ENCODE results near the gene NAP1L4. TPM values are rescaled to one million over a fixed set of nuclear protein-coding genes. Genes with fewer than 3 reads are reported as not detected.

The NAP1L4 gene
- polyA plus RNA-seq, 5 donors = 144 to 206 (median 190) TPM

DNA sequence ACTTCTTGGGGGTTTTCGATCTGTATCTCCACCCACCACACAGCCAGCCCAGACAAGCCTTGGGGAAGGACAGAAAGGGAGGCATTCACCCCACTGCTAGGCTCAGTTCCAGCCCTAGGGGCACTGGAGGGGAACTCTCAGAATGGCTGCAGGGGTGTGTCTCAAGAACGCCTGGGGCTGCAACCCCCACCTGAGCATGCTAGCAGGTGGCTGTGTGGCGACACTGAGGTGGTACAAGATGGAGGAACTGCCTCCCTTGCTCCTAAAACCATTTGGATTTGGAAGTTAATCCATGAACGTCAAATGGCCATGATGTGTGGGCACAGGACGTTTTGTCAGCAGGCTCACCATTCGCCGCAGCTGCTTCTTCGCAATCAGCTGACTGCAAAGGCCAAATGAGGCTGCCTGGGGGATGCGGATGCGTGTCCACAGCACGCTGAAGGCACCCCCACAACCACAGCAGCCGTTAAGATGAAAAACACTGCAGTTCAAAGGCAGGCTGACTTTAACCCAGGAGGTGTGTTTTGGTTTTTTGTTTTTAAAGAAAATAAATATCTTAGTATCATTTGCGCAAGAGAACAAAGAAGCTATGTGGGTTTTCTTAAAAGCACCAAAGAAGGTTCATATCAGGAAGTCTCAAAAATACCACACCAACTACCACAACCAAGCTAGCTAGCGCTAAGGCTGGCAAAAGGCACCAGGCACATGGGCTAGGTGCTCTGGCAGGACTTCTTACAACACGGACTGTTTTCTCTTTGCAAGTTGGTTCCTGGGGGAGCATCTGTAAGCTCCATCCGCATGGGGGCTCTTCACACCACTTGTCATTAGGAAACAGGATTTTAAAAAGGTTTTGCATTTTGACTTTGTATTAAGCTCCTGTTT is 22.2 kb upstream of the NAP1L4 start:
- no peak for DNase-seq

- DNase-seq = no peak
Observed at GRCh38 chr11:3011891-3012885, 20.1 kb upstream of the NAP1L4 start.

DNA sequence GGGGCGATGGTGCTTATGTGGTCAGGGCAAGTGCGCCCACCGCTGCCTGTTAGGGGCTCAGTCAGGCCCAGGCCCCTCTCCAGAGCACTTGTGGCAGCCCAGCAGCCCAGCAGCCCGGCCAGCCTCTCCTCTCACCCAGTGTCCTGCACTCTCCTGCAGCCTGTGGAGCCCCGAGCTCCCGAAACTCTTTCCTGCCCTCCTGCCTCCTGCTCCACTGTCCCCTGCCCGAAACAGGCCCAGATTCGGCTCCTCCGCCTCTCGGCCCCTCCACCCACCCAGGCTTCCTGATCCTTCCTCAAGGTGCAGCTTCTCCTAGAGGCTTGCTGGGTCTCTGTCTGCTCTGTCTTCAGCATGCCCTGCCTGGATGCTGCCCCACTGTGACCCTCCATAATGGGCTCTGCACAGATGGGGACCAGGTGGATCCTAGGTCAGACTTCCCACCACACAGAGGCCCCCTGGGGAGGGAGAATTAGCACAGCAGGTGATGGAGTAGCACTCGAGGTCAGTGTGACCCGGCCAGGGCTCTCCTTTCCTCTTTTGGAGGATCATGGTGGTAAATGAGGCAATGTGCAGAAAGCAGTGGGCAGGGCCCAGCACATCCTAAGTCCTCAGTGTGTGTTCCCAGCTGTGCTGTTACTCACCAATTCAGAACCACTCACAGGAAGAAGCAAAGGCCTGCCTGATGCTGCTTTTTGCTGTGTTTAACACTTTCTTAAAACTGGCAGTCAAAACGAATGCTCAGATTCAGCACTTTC is 18.6 kb upstream of the NAP1L4 start:
- no peak for DNase-seq

GRCh38 chr11:3010004-3010403 is 17.9 kb upstream of the NAP1L4 start:
- DNase-seq = no peak

DNA sequence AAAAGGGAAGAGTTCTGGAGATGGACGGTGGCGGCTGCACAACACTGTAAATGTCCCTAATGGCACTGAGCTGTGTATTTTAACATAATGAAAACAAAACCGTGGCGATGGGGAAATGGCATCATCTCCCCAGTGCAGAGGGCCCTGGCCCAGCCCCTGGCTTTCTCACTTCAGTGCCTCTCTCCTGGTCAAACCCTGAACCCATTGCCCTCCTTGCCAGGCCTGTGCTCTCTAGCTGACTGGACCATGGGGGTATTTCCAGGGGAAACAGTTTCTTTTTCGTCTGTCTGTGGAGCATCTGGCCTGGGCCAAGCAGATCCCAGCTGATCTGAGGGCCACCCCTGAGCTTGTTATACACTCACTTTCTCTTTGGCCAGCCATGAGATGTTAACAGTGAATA is 17.4 kb upstream of the NAP1L4 start:
- DNase-seq = no peak

- no peak for DNase-seq
Observed at GRCh38 chr11:3008746-3009336, 16.7 kb upstream of the NAP1L4 start.

- DNase-seq = no peak
Observed at GRCh38 chr11:3007404-3008010, 15.4 kb upstream of the NAP1L4 start.

- no peak for DNase-seq
Observed at GRCh38 chr11:3006505-3007260, 14.6 kb upstream of the NAP1L4 start.

DNA sequence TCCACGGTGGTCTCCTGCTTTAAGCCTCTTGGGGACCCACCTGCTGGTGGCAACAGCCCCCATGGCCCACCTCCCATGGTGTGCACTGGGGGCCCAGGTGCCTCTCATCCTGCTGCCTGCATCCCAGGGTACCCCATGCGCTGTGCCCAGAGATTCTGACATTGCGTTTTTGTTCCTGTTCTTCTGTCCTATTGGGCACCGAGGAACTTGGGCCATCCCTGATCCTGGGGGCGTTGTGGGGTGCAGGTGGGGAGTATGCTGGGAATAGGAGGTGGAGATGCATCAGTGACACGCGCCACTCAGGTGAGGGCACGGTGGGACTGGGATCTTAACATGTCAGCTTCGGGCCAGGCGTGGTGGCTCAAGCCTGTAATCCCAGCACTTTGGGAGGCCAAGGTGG is 12.4 kb upstream of the NAP1L4 start:
- DNase-seq = no peak

- no peak for DNase-seq
Observed at GRCh38 chr11:3003396-3004231, 11.5 kb upstream of the NAP1L4 start.

DNA sequence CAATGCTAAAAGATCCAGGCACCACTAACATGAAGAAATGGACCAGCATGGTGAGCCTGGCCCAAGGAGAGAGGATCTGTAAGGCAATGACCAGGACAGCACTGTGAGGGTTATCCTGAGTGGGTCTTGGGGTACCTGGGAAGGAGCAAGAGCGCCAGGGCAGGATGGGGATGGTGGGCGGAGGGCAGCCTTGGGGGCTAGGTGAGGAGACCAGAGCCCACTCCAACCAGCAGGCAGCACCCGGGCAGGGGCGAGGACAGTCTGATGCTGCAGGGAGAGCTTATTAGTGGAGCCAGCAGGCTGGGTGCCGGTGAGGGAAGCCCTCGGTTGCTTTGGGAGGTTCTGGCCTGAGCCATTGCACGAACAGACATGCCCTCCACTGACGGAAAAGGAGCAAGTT is 10.7 kb upstream of the NAP1L4 start:
- DNase-seq = no peak

- DNase-seq = no peak
Observed at GRCh38 chr11:3002351-3002861, 10.3 kb upstream of the NAP1L4 start.

DNA sequence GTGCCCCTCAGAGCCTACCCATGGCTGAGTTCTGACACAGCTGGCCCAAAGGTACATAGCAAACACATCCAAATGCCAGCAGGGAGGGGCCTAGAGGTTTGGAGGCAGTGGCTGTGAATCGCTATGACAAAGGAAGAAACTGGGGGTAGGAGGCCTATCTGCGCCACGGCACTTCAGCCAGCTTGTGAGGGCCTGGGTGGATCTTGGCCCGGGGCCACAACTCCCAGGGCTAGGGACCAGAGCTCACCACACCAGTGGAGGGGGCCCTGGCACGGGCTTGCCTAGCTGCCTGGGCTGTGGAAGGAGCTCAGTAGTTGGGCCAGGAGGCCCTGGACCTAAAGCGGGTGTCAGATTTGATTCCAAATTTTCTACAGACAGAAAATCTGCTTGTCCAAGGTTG is 9.4 kb upstream of the NAP1L4 start:
- no peak for DNase-seq

- peak; percentile 64 to 69 for DNase-seq
Observed at GRCh38 chr11:3000032-3000961, 8.2 kb upstream of the NAP1L4 start.

DNA sequence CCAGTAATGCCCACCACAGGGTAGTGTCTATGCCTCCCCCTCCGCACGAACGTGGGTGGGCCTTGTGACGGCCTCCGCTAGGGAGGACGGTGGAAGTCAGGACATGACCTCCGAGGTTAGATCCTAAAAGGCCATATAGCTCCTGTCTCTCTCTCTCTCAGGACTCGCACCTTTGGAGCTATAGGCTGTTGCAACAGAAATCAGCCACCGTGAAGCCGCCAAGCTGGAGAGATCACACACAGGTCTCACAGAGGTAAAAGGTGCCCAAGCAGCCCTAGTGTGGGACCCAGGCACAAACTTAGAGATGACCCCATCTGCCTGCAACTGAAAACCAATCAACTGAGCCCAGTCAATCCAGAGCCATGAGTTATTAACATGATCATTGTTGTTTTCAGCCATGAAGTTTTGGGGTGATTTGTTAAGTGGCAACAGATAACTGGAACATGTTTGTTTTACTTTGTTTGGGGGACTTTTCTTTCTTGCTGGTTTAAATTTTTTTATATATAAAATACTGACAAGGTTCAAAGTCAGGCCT is 7.4 kb upstream of the NAP1L4 start:
- DNase-seq = no peak

- no peak for DNase-seq
Observed at GRCh38 chr11:2998073-2998850, 6.1 kb upstream of the NAP1L4 start.

DNA sequence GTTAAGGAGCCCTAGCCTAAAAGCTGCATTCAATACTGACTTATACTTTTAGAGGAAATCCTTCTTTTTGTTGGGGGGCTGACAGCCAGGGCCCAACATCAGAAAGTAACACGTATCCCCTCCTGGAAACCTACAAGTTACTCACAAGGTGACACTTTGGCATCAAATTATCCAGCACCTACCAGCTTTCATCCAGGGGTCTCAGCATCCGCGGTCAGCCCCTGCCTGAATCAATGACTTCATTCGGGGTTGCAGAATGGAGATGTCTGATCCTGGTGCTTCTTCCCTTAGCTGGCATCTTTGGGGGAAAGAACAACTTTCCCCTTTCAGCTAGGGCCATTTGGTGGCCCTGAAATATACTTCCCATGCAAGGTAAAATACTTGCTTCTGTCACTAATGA is 5.3 kb upstream of the NAP1L4 start:
- no peak for DNase-seq

Data from right lung (tissue), 5 donors.